NCI-H2107 (cell line): ENCODE data around the gene HYAL2.
"Not testable (repeated sequence)": the region's sequence is repeated elsewhere in the genome, so short reads cannot be mapped to it uniquely, and the experiment has no call there.

Experiments used
- DNase-seq: peaks from one replicate; lab custom pipeline; 2025; lab: John Stamatoyannopoulos, UW

Gene HYAL2

DNA sequence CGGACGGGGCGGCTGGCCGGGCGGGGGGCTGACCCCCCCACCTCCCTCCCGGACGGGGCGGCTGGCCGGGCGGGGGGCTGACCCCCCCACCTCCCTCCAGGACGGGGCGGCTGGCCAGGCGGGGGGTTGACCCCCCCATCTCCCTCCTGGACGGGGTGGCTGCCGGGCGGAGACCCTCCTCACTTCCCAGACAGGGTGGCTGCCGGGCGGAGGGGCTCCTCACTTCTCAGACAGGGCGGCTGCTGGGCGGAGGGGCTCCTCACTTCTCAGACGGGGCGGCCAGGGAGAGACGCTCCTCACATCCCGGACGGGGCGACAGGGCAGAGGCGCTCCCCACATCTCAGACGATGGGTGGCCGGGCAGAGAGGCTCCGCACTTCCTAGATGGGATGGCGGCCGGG is 10.5 kb downstream of the HYAL2 start:
- not testable (repeated sequence) for DNase-seq

DNA sequence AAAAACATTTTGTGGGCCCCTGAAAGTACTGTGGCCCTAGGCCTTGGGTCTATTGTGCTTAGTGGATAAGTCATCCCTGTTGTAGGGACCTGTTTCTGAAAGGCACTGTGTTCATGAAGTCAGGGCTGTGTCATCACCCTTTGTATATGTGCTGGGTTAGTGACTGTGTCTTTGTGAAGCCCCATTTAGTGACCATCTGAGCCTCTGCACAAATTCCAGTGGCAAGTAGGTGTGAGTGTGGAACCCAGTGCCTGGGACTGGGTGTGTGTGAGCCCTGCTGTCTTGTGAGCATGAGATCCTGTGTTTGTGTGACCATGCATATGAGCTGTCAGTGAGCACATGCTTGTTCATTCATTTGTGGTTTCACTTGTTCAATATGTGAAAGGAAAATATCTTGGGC is 17.9 kb downstream of the HYAL2 start:
- no peak for DNase-seq

DNA sequence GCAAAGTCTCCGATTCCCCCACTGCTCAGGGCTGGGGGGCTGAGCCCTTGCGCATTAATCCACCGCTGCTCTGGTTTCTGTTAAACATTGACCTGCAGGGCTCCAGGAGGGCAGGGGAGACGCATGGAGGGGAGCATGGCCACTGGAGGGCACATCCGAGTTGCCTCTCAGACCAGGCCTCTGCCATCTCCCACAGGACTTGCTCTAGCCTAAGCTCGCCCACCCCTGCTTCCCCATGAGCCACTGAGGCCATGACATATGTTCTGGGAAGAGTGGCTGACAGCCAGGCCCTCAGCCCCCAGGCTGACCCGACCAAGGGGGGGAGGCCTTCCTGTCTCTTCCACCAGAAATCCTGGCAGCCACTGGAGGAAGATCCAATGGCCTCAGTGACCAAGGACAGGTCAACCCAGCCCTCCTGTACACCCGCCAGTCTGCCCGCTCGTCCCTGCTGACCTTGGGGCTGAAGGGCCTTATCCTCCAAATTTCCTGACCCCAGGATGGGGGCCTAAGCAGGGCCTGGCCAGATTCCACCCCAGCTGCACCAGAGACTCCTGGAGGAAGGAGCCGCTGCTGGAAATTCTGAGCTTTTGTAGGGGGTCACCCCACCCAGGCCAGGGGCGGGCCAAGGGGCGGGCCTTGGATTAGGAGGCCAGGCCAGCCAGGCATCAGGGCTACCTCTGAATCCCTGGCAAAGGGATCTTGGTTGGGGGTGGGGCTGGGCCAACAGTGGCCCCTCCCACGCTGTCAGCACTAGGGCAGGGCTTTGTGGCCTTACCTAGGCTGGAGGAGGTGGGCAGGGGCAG is 19.3 kb downstream of the HYAL2 start, which contains the start of gene HYAL1:
HYAL1 (minus strand) TSS at position 562 of the 803 bp plus-strand sequence. CDS start 618 bp downstream, outside the sequence.
- no peak for DNase-seq

DNA sequence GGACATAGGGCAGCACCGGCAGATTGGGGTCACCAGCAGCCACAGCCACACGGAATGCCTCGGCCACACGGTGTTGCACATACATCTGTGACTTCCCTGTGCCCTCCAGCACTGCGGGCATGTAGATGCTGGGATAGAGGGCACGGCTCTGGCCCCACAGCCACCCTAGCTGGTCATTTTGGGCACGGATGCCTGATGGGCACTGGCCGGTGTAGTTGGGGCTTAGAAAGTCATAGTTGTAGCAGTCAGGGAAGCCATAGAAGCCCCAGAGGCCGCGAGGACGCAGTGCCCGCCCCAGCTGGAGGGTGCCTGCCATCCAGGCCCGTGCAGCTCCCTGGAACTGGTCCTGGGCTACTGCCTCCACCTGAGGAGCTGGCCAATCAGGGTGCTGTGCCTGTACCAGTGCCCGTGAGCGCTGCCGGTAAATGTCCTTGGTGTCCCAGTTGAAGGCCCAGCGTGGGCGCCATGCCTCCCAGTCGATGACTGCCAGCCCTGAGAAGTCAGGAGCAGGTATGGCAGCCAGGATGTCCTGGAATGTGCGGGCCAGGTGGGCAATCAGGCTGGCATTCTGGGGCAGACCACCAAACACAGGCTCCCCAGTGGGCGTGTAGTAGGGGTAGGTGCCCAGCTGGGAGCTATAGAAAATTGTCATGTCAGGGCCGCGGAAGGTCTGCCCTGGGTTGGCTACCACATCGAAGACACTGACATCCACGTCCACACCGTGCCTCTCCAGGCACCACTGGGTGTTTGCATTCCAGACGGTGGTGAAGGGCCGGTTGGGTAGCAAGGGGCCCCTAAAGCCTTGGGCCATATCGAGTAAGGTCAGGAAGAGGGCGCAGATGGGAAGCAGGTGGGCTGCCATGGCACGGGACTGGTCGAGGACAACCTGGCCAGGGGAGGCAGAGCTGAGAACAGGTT is 20.2 kb downstream of the HYAL2 start:
- no peak for DNase-seq

DNA sequence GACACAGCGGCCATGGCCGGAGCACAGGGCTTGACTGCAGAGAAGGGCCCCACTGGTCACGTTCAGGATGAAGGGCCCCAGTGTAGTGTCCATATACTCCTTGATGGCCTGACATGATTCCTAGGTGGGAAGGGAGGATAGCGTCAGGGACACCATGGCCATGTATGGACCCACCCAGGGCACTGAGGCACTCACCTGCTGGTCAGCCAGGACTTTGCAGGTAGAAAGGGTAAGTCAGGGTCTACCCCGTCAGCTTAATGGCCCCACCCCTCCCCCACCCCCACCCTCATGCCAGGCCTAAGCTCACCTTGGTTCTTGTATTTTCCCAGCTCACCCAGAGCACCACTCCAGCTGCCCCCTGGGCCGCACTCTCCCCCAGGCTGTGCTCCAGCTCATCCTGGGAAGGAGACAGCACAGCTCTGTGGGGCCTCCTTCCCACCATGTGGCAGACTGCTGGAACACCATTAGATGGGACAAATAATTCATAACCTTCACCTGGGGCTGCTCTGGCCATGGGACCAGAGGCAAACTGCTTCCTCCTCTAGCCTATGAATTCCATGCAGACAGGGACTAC is 21.8 kb downstream of the HYAL2 start:
- no peak for DNase-seq

DNA sequence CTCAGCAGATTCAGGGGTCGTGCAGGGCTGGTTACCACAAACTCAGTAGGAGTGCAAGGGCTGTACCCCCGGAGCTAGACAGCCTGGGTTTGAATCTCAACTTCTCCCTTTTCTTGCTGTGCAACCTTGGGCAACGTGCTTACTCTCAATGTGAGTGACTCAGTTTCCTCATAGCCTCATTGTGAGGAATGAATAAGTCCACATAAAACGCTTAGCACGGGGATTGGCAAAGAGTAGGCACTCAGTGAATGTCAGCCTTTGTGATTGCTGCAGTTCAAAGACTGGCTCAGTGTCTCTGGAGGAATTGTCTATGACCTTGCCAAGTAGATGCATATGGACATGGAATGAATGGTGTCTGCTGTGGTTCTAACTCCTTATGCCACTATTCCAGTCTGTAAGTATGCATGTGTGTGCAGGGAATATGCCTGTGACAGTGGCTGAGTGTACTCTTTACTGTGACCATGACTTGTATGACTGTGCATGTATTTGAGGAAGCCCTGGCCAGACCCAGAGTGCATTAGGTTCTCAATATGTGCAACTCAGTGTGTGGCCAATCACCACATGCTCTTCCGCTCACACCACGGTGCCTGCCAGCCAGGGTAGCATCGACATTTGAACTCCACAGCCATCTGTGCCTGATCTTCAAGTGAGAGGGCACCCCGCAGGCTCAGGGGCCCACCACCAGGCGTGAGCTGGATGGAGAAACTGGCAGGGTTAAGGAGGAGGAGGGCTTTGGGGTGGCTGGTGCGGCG is 22.4 kb downstream of the HYAL2 start:
- no peak for DNase-seq

DNA sequence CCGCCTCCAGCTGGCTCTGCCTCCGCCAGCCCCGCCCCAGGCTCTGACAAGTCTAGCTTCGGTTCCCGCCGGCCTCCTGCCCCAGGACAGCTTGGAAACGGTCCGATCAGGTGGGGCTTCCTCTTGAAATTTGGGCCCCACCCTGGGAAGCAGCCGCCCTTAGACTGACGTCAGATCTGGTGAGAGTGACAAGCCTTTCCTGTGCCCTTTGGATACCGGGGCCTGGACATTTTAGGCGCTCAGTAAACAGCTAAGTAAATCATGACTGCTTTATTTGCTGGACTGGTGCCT is 23.0 kb downstream of the HYAL2 start:
- no peak for DNase-seq

DNA sequence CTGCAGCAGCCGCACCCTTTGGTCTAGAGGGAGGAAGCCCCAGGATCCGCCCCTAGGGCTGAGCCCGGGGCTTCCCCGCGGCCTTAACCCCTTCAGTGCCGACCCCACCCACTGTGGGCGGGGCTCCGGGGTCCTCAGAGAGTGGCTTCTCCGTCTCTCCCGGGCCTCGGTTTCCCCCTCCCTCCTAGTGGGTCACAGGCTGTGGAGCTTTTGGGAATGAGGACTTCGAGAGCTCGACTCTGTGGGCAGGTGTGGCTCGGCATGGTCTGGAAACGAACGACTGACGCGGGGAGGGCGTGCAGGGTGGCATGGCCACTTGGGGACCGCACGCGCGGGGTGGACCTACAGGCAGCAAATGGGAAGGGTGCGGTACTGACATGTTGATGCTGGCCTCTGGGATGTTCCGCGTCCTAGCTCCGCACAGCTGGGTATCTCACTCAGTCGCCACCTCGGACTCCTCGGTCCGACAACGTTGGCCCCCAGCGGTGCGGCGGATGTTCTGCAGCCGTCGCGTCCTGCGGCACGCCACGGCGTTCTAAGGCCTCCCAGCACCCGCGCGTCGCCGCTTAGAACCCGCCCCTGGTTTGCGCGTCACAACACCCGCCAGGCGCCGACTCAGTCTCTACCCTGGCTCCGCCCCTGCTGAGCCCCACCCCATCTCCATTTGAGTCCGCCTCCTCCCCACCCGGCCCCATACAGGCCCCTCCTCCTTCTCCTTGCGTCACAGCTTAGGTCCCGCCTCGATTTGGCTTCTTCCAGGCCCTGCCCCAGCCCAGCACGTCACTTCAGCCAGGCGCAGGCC is 23.5 kb downstream of the HYAL2 start, which contains the start of the genes HYAL3 and NAA80:
HYAL3 (minus strand) TSS at position 570 of the 802 bp plus-strand sequence. CDS start 3,803 bp downstream, outside the sequence.
NAA80 (minus strand) TSS at position 570 of the 802 bp plus-strand sequence. CDS start 1,942 bp downstream, outside the sequence.
- peak; percentile 92 for DNase-seq

DNA sequence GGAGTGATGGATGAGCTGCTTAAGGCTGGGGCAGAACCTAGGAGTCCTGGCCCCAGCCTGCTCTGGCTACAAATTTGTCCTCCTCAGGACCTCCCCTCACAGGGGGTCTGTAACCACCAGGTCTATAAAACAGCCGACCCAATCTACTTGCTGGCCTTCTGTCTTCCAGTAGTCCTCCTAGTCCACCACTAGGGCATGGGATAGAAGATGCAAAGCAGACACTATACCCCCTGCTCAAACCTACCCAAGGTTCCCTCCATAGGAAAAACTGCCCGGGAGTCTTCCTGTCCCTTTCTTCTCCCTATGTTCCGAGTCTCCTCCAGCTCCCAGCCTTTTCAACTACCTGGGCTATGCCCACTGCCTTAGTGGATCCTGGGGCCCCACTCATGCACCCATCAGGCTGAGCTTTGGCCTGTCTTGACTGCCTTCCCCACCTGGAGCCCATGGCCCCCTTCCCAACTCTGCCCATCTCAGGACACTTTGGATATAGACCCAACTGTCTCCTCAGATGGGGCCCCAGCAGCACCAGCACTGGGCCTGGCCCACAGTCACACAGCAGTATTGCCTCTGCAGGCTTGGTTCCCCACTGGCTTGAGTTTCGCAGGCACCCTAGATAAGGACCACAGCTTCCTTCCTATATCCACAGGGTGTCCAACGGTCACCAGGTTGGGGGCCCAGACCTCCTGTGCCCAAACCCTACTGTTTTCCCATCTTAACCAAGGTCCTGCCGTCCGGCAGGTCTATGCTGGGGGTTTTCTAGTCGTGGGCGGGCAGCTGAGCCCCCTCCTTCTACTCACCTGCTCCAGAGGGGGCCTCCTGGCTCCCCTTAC is 24.4 kb downstream of the HYAL2 start:
- DNase-seq: no peak

DNA sequence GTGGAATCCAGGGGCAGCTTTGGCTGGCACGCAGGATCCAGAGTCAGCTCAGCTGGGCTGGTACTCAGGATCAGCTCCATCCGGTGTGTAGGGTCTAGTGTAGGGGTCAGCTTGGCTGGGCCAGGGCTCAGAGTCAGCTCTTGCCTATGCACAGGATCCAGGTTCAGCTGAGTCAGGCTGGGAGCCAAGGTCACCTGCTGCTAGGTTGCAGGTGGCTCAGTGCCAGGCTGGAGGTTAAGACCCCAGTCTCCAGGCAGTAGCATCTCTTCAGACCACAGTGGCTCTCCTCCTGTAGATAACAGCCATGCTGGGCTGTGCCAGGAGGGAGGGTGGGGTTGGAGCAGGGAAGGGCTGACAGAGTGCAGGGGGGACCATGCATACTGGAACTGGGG is 25.2 kb downstream of the HYAL2 start:
- DNase-seq: no peak

DNA sequence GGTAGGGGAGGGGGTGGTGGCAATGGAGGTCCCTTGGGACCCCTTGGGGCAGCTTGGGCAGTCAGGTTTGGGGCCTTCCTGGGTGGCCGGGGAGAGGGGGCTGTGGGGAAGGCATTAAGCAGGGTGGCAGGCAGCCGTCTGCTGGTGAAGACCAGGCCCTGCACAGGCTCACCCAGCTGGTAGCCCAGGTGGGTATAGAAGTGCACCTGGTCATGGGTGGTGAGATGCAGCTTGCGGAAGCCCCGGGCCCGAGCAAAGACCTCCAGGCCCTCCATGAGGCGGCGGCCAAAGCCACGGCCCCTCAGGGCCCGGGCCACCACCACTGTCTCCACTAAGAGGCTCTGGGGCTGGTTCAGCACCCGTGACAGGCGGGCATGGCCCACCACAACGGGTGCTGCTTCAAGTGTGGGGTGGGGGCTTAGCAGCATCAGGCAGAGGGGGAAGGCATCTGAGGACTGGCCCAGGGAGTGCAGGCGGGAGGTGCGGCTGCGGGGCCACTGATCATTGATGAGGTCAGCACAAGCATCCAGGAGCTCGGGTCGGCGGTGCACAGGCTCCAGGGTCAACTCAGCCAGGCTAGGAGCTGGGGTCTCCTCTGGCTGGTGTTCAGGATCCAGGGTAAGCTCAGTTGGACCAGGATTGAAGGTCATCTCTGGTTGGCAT is 25.7 kb downstream of the HYAL2 start:
- no peak for DNase-seq

DNA sequence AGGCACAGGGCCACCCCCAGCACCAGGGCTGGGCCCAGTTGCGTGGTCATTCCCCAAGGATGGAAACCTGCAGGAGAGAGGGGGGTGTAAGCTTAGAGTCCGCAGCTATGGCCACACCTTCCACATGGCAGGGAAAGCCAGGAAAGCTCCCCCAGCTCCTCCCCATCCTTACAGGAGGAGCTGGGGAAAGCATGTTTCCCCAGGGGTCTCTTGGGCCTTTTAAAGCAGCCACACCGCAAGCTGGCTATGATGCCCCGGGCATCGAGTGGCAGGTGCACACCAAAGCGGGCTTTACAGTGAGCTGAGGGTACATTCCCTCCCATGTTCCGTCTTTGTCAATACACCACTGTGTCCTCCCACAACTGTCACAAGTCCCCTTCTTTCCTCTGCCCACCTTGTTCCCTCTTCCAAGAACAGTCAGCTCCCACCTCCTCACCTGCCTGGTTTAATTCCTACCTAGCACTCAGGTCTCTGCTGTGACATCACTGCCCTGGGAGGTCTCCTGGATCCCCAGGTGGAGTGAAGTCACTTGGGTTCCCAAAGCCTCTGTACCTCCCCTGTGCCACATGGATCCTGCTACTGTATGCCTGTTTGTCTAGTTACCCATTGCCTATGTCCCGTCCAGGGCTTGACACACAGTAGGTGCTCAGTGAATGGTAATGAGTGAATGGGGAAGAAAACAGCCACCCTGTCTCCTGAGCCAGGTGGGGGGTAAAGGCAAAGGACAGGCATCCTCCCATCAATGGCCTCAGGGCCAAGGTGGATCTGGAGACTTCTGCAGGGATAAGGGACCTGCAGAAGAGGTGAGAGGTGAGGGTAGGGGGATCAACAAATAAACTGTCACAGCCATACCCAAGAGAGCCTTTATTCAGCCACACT is 26.8 kb downstream of the HYAL2 start:
- no peak for DNase-seq

DNA sequence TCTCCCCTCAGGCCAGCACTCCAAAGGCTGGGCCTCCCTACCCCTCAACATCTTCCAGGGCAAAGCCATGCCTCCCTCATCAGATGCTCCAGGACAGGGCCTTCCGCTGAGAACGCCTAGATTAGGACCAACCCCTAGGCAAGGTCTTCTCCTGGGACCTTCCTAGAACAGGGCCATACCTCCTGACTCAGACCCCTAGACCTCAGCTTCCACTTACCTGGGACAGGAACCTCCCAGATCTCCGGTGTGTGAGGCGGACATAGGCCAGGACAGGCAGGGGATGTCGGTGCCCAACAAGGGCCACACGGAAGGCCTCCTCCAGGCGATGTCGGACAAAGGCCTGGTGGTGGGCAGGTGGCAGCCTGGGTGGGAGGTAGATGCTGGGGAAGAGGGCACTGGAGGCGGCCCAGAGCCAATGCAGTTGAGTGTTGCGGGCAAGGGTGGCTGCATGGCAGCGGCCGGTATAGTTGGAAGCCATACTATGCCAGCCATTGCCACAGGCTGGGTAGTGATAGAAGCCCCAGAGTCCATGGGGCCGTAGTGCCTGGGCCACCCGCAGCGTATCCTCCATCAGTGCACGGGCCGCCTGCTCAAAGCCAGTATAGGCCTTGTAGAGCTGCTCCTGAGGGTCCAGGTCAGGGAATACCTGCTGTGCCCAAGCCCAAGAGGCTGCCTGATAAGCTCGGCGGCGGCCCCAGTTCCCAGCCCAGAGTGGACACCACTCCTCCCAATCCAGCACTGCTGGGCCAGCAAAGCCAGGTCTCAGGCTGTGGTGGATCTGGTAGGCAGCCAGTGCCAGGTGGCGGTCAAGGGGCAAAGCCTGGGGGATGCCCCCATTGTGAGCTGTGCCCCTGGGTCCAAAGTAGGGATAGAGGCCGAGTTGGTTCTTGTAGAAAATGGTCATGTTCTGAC is 27.8 kb downstream of the HYAL2 start:
- no peak for DNase-seq

DNA sequence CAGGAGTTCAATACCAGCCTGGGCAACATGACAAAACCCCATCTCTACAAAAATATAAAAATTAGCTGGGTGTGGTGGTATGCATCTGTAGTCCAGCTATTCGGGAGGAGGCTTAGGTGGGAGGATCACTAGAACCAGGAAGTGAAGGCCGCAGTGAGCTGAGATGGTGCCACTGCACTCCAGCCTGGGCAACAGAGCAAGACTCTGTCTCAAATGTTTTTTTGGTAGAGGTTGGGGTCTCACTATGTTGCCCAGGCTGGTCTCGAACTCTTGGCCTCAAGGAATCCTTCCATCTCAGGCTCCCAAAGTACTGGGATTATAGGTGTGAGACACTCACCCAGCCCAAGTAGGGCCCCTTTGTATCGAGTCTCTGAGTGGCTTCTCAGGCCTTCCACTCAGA is 28.5 kb downstream of the HYAL2 start:
- DNase-seq: no peak

DNA sequence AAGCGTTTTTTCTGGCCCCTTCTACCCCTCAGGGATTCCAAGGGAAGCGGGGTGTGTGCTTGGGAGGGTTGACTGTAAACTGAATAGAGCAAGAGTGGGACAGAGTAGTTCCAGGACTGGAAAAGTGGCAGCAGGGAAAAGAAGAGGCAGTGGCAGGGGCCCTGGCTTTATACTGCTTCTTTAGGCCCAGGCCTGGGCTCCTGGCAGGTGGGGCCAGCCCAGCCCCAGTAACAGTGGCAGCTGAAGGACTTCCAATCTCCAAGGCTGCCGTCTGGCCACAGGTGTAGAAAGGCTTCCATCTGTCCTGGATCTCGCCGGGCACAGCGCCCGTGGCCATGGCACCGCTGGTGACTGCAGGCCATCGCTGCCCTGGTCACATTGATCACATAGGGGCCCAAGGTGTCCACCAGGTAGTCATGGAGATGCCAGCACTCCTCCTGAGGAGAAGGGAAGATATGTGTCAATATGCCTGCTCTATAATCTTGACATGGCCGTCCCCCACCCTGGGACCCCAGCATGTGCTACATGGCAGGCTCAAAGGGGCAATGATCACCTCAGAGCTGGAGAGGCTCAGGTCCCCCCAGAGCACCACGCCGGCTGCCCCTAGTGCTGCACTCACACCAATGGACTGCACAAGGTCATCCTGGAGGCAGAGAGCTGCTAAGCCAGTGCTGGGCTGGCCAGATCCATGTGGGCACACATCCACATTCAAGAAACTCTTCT is 29.3 kb downstream of the HYAL2 start:
- no peak for DNase-seq

DNA sequence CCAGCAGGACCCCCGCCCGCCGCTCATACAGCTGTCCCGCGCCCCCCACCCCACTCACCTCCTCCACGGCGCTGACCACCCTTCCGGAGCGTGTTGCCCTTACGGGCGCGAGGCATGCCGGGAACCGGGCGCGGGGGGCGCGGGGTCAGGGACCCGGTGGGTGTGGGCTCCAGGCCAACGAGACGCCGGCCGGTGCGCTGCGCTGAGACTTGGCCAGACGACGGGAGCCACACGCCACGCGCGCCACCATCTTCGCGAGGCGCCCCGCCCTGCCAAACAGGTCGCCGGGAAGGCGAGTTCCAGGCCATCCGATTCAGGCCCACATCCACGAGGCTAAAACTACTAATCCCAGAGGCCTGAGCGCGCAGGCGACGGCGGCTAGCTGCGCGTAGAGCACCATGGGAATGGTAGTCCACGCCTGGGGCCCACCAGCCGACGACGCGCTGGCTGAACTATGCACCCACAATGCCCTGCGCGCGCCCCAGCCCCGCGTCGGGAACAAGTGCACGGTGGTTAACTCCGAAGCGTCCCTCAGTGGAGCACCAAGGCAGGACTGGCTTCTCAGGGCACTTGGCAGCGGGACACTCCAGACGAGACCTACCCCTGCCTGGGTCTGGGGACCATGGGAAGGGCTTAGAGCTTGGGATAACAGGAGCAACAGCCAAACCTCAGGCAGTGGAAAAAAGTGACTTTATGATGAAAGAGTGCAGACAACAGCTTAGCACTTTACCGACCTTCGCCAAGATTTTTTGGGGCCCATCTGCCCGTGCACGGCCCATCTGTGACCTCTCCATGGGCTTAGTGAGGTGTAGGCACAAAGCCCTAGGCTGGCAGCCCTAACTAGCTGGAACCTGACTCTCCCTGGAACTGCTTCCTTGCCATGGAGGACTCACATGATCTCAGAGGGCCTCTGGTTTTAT is 30.1 kb downstream of the HYAL2 start, which contains the start of gene IFRD2:
IFRD2 (minus strand) TSS at position 271 of the 920 bp plus-strand sequence; CDS start at position 116, 155 bp downstream.
- peak; percentile 85 for DNase-seq
